ENCODE results near the gene MAML3.

The MAML3 gene

DNA sequence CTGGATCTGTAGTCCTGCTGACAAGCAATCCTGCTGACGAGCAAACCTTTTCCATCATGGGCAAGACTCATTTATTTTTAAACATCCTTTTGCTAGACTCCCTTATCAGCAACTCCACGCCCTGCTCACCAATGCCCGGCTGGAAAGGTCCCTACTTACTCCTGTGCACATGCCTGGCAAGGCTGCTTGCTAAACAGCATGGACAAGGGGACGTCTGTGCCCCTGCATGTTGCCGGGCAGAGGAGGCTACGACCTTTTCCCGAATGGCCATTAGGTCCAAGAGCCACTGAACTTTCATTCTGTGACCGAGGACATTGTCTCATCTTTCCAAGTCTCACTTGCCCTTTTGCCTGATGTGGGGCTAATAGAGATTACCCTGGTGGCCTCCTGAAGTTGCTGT is 389.8 kb downstream of the MAML3 start:
- no peak overlapping the region; the same call in 1 of the 2 replicates for H3K27ac ChIP-seq (replicated peaks)
- no peaks in the 10 kb centered on the region for H3K27me3 ChIP-seq (ENCODE audit: insufficient read depth, poor library complexity, severe bottlenecking)
- DNase-seq (ENCODE audit: low read depth in 1 of 2, low spot score in 1 of 2) = no peak
- TF ChIP-seq GABPA (IDR thresholded peaks at IDR 0.05; ENCODE audit: low read depth) = no peak
- TF ChIP-seq, protein P1, sequence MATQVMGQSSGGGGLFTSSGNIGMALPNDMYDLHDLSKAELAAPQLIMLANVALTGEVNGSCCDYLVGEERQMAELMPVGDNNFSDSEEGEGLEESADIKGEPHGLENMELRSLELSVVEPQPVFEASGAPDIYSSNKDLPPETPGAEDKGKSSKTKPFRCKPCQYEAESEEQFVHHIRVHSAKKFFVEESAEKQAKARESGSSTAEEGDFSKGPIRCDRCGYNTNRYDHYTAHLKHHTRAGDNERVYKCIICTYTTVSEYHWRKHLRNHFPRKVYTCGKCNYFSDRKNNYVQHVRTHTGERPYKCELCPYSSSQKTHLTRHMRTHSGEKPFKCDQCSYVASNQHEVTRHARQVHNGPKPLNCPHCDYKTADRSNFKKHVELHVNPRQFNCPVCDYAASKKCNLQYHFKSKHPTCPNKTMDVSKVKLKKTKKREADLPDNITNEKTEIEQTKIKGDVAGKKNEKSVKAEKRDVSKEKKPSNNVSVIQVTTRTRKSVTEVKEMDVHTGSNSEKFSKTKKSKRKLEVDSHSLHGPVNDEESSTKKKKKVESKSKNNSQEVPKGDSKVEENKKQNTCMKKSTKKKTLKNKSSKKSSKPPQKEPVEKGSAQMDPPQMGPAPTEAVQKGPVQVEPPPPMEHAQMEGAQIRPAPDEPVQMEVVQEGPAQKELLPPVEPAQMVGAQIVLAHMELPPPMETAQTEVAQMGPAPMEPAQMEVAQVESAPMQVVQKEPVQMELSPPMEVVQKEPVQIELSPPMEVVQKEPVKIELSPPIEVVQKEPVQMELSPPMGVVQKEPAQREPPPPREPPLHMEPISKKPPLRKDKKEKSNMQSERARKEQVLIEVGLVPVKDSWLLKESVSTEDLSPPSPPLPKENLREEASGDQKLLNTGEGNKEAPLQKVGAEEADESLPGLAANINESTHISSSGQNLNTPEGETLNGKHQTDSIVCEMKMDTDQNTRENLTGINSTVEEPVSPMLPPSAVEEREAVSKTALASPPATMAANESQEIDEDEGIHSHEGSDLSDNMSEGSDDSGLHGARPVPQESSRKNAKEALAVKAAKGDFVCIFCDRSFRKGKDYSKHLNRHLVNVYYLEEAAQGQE (IDR thresholded peaks at IDR 0.05; ENCODE audit: insufficient replicate concordance, low read depth) = no peak
- TF ChIP-seq SPI1 (IDR thresholded peaks at IDR 0.05; ENCODE audit: borderline replicate concordance, low read depth) = no peak
- TF ChIP-seq CTCF (IDR thresholded peaks at IDR 0.05; ENCODE audit: insufficient read depth, low read length) = no peak
- TF ChIP-seq POLR2AphosphoS5 (IDR thresholded peaks at IDR 0.05; ENCODE audit: low read depth) = no peak
- H3K4me3 ChIP-seq (replicated peaks; ENCODE audit: insufficient read depth, low read length) = no peak overlapping the region

GRCh38 chr4:139763672-139764071 is 390.3 kb downstream of the MAML3 start:
- DNase-seq (ENCODE audit: low read depth in 1 of 2, low spot score in 1 of 2) = peak in 1 of 2 experiments; percentile 21
- Histone ChIP-seq H3K4me3 (replicated peaks; ENCODE audit: insufficient read depth, low read length) (no peak overlapping the region), H3K27ac (replicated peaks) (no peak overlapping the region), H3K27me3 (ENCODE audit: insufficient read depth, poor library complexity, severe bottlenecking) (no peaks in the 10 kb centered on the region)
- TF ChIP-seq GABPA (IDR thresholded peaks at IDR 0.05; ENCODE audit: low read depth) = no peak
- peak; percentile 67; the same call in 1 of the 2 replicates for TF ChIP-seq SPI1 (IDR thresholded peaks at IDR 0.05; ENCODE audit: borderline replicate concordance, low read depth)
- TF ChIP-seq CTCF (IDR thresholded peaks at IDR 0.05; ENCODE audit: insufficient read depth, low read length) = no peak

GRCh38 chr4:139763205-139763604 is 390.8 kb downstream of the MAML3 start:
- no peak for DNase-seq (ENCODE audit: low read depth in 1 of 2, low spot score in 1 of 2)
- Histone ChIP-seq H3K27ac (replicated peaks) (no peak overlapping the region), H3K27me3 (ENCODE audit: insufficient read depth, poor library complexity, severe bottlenecking) (no peaks in the 10 kb centered on the region), H3K4me3 (replicated peaks; ENCODE audit: insufficient read depth, low read length) (no peak overlapping the region)
- TF ChIP-seq POLR2AphosphoS5 (IDR thresholded peaks at IDR 0.05; ENCODE audit: low read depth) (no peak), CTCF (IDR thresholded peaks at IDR 0.05; ENCODE audit: insufficient read depth, low read length) (no peak), SPI1 (IDR thresholded peaks at IDR 0.05; ENCODE audit: borderline replicate concordance, low read depth) (no peak), GABPA (IDR thresholded peaks at IDR 0.05; ENCODE audit: low read depth) (no peak)
- TF ChIP-seq, protein P1 (IDR thresholded peaks at IDR 0.05; ENCODE audit: insufficient replicate concordance, low read depth) = no peak

DNA sequence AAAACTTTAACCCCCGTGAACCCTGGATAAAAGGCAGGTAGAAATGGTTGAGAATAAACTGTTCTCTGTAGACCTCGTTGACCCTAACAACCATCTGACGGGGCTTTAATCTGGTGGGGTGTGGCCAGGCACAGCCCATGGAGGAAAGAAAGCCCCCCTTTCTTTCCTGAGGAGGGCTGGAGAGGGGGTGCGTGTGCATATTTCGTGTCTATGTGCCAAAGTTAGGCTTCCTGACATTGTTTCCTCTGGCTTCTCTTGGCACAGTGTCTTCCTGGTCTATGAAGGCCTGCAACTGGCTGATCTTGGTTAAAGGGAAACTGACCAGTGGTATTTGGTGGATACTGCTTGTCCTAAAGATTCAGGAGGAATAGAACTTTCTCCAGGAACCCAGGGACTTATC is 391.3 kb downstream of the MAML3 start:
- Histone ChIP-seq H3K4me3 (replicated peaks; ENCODE audit: insufficient read depth, low read length) (no peak overlapping the region), H3K27ac (replicated peaks) (no peak overlapping the region), H3K27me3 (ENCODE audit: insufficient read depth, poor library complexity, severe bottlenecking) (no peaks in the 10 kb centered on the region)
- DNase-seq (ENCODE audit: low read depth in 1 of 2, low spot score in 1 of 2) = no peak
- TF ChIP-seq CTCF (IDR thresholded peaks at IDR 0.05; ENCODE audit: insufficient read depth, low read length) (no peak), GABPA (IDR thresholded peaks at IDR 0.05; ENCODE audit: low read depth) (no peak), SPI1 (IDR thresholded peaks at IDR 0.05; ENCODE audit: borderline replicate concordance, low read depth) (no peak), POLR2AphosphoS5 (IDR thresholded peaks at IDR 0.05; ENCODE audit: low read depth) (no peak)
- TF ChIP-seq, protein P1 (IDR thresholded peaks at IDR 0.05; ENCODE audit: insufficient replicate concordance, low read depth) = no peak

Data from HL-60 (cell line).